K562 (cell line): ENCODE measurements around the gene SERPIND1. TPM values are rescaled to one million over a fixed set of nuclear protein-coding genes. Genes with fewer than 3 reads are reported as not detected.

Experiments used
- ARNT ChIP-seq, 2 experiments: fragments of 450-650 bp; IDR thresholded peaks; 2 replicates each; pipeline ENCODE4 v1.6.1; 2016; ENCODE audit warnings: mild to moderate bottlenecking in 1 of 2
- FOXK2 ChIP-seq, 2 experiments: fragments of 450-650 bp; IDR thresholded peaks in 1 of 2; conservative IDR thresholded peaks in 1 of 2; 2 replicates each; pipeline ENCODE4 v1.6.1; 2016; ENCODE audit warnings: low read depth in 2 of 2, mild to moderate bottlenecking in 1 of 2
- GABPB2 ChIP-seq: fragments of 250-450 bp; sonication (Bioruptor Pico); conservative IDR thresholded peaks from 2 replicates; pipeline ENCODE4 v1.5.1; 2021; ENCODE audit warnings: mild to moderate bottlenecking
- HDAC6 ChIP-seq: IDR thresholded peaks from 2 replicates; pipeline ENCODE4 v1.6.1; 2012; ENCODE audit warnings: low read depth, mild to moderate bottlenecking, control low read depth, inconsistent platforms, low read length, moderate library complexity
- HMG20A ChIP-seq: fragments of 450-650 bp; formaldehyde crosslinking; conservative IDR thresholded peaks from 2 replicates; pipeline ENCODE4 v1.4.0; 2020; ENCODE audit warnings: mild to moderate bottlenecking, mixed read lengths
- KAT8 ChIP-seq: fragments of 450-650 bp; IDR thresholded peaks from 2 replicates; pipeline ENCODE4 v1.6.1; 2016; ENCODE audit warnings: low read depth, mild to moderate bottlenecking
- PHB ChIP-seq: fragments of 250-450 bp; sonication (Bioruptor Pico); IDR thresholded peaks from 2 replicates; pipeline ENCODE4 v1.5.0; 2021
- RUNX1 ChIP-seq: sonication (generic); IDR thresholded peaks from 2 replicates; pipeline ENCODE4 v1.6.1; 2016; ENCODE audit warnings: antibody characterized with exemption, low read depth
- SMAD3 ChIP-seq: fragments of 450-650 bp; formaldehyde crosslinking; conservative IDR thresholded peaks from 2 replicates; pipeline ENCODE4 v1.4.0; 2020; ENCODE audit warnings: mild to moderate bottlenecking
- ZNF699 ChIP-seq: fragments of 250-450 bp; sonication (Bioruptor Pico); IDR thresholded peaks from 2 replicates; pipeline ENCODE4 v1.8.0; 2021; ENCODE audit warnings: mild to moderate bottlenecking, moderate library complexity; ENCODE audit not compliant: insufficient replicate concordance
- ZNF830 ChIP-seq: fragments of 250-450 bp; sonication (Bioruptor Pico); IDR thresholded peaks from 2 replicates; pipeline ENCODE4 v1.5.0; 2021; ENCODE audit warnings: mild to moderate bottlenecking
- ZSCAN29 ChIP-seq: fragments of 450-650 bp; IDR thresholded peaks from 2 replicates; pipeline ENCODE4 v1.6.1; 2017
- polyA plus RNA-seq, 8 experiments: library from polyadenylated mRNA; depleted of rRNA in 4 of 8; stranded (reverse) in 5 of 8; unstranded in 3 of 8; fragments of >200 nt; fragmentation: Nextera tagmentation in 2 of 8; fragmentation: Illumina TruSeq in 1 of 8; extraction: Ambion mirVana in 2 of 8; extraction: Trizol in 1 of 8; gene quantifications; 2 replicates each; pipeline versions ENCODE4 v1.2.1 to v1.2.3, GENCODE V29; 2011 to 2014; ENCODE audit warnings: inconsistent platforms in 1 of 8, missing spikeins in 1 of 8
- total RNA-seq, 7 experiments: library from RNA; depleted of rRNA in 6 of 7; stranded (reverse); fragments of >200 nt in 6 of 7; fragmentation: Illumina TruSeq in 2 of 7; extraction: Trizol in 2 of 7; gene quantifications; 2 replicates each; pipeline versions ENCODE4 v1.2.1 to v1.2.3, GENCODE V29; 2011 to 2021; ENCODE audit warnings: low replicate concordance in 1 of 7
- TF ChIP-seq, protein P1 (sequence below): fragments of 250-450 bp; sonication (Bioruptor Pico); IDR thresholded peaks from 2 replicates; pipeline ENCODE4 v1.9.0; 2021; ENCODE audit warnings: mild to moderate bottlenecking, inconsistent platforms
- TF ChIP-seq, protein P2 (sequence below): sonication (generic); formaldehyde crosslinking; IDR thresholded peaks from 2 replicates; pipeline ENCODE4 v1.8.1; 2023; ENCODE audit warnings: mild to moderate bottlenecking, missing genetic modification reagents
- TF ChIP-seq, protein P3 (sequence below), 3 experiments: fragments of 200-800 bp in 1 of 3; sonication (Bioruptor generic) in 1 of 3; sonication (generic) in 1 of 3; formaldehyde crosslinking in 1 of 3; IDR thresholded peaks; 2 replicates each; pipeline versions ENCODE4 v1.6.1 to v1.8.0; 2016 to 2022; ENCODE audit warnings: mild to moderate bottlenecking in 2 of 3, missing compliant biosample characterization in 2 of 3, missing genetic modification characterization in 2 of 3, missing genetic modification reagents in 1 of 3
- TF ChIP-seq, protein P4 (sequence below): fragments of 450-650 bp; IDR thresholded peaks from 2 replicates; pipeline ENCODE4 v1.6.1; 2017; ENCODE audit warnings: mild to moderate bottlenecking, moderate library complexity
- TF ChIP-seq, protein P5 (sequence below), 2 experiments: fragments of 450-650 bp; conservative IDR thresholded peaks; 2 replicates each; pipeline ENCODE4 v1.6.1; 2017; ENCODE audit warnings: mild to moderate bottlenecking in 2 of 2, moderate library complexity in 2 of 2

SERPIND1 gene
- total and polyA plus RNA-seq, 9 of the 15 experiments (the other 6 are each of a cell fraction or from before 2014, with no cell fraction given), result 0.04 to 0.11 (median 0.09) TPM; not detected in 6

DNA sequence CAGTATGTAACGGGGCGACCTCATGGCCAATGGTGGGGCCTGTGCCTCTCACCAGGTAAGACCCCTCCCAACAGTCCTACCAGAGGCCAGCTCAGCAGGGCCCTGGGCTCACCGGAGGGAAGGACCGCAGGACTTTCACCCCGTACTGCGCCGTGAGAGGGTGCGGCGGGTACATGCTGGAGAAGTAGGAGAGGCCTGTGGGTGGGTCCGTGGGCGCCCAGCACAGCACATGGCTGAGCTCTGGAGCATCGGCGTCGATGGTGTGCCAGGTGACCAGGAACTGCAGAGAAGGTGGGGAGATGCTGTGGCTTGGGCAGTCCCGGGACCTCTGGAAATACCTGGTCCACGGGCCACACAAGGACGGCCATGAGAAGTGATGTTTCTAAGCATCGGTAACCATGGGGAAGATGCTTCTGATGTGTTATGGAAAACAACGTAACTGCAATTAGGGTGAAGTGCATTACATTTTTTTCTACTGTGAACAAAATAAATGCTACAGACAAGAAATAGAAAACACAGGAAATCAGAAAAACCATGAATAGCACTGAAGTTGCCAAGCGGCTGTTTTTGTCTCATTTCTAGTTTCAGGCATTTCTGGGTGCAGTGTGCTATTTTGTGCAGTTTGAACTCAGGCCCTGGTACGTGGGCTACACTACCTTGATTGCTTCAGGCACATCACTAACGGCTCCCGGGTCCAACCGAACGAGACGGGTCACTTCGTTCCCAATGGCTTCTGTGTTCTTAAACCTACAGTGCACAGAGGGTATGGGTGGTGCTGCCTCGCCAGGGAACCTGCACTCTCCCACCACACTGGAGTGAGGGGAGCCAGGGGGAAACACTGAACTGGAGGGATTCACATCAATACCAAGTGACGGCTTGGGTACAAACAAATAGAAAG lies 46.5 kb upstream of the SERPIND1 start (continued):
- TF ChIP-seq, protein P1, sequence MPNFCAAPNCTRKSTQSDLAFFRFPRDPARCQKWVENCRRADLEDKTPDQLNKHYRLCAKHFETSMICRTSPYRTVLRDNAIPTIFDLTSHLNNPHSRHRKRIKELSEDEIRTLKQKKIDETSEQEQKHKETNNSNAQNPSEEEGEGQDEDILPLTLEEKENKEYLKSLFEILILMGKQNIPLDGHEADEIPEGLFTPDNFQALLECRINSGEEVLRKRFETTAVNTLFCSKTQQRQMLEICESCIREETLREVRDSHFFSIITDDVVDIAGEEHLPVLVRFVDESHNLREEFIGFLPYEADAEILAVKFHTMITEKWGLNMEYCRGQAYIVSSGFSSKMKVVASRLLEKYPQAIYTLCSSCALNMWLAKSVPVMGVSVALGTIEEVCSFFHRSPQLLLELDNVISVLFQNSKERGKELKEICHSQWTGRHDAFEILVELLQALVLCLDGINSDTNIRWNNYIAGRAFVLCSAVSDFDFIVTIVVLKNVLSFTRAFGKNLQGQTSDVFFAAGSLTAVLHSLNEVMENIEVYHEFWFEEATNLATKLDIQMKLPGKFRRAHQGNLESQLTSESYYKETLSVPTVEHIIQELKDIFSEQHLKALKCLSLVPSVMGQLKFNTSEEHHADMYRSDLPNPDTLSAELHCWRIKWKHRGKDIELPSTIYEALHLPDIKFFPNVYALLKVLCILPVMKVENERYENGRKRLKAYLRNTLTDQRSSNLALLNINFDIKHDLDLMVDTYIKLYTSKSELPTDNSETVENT (CRISPR knock-in tag), result 0 out of 2 replicates have a peak, but pooled peaks have one; percentile 17
- TF ChIP-seq ZNF699 (CRISPR knock-in tag), result no peak
- TF ChIP-seq, protein P2, sequence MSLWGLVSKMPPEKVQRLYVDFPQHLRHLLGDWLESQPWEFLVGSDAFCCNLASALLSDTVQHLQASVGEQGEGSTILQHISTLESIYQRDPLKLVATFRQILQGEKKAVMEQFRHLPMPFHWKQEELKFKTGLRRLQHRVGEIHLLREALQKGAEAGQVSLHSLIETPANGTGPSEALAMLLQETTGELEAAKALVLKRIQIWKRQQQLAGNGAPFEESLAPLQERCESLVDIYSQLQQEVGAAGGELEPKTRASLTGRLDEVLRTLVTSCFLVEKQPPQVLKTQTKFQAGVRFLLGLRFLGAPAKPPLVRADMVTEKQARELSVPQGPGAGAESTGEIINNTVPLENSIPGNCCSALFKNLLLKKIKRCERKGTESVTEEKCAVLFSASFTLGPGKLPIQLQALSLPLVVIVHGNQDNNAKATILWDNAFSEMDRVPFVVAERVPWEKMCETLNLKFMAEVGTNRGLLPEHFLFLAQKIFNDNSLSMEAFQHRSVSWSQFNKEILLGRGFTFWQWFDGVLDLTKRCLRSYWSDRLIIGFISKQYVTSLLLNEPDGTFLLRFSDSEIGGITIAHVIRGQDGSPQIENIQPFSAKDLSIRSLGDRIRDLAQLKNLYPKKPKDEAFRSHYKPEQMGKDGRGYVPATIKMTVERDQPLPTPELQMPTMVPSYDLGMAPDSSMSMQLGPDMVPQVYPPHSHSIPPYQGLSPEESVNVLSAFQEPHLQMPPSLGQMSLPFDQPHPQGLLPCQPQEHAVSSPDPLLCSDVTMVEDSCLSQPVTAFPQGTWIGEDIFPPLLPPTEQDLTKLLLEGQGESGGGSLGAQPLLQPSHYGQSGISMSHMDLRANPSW (CRISPR knock-in tag), result 0 out of 2 replicates have a peak, but pooled peaks have one; percentile 51
- no peak for TF ChIP-seq HMG20A (CRISPR knock-in tag)
- TF ChIP-seq, protein P3, sequence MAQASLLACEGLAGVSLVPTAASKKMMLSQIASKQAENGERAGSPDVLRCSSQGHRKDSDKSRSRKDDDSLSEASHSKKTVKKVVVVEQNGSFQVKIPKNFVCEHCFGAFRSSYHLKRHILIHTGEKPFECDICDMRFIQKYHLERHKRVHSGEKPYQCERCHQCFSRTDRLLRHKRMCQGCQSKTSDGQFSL (CRISPR knock-in tag; IDR thresholded peaks at IDR 0.05), result no peak
- TF ChIP-seq, protein P3 (tag; IDR thresholded peaks at IDR 0.05), result no peak
- no peak for TF ChIP-seq RUNX1
- TF ChIP-seq FOXK2 (conservative IDR thresholded peaks at IDR 0.05 in 1 of 2, IDR thresholded peaks at IDR 0.05 in 1 of 2; ENCODE audit: low read depth in 2 of 2), result no peak
- TF ChIP-seq PHB (CRISPR knock-in tag), result no peak
- TF ChIP-seq, protein P4, sequence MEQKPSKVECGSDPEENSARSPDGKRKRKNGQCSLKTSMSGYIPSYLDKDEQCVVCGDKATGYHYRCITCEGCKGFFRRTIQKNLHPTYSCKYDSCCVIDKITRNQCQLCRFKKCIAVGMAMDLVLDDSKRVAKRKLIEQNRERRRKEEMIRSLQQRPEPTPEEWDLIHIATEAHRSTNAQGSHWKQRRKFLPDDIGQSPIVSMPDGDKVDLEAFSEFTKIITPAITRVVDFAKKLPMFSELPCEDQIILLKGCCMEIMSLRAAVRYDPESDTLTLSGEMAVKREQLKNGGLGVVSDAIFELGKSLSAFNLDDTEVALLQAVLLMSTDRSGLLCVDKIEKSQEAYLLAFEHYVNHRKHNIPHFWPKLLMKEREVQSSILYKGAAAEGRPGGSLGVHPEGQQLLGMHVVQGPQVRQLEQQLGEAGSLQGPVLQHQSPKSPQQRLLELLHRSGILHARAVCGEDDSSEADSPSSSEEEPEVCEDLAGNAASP, result no peak
- TF ChIP-seq ZNF830 (CRISPR knock-in tag), result no peak
- TF ChIP-seq, protein P5, sequence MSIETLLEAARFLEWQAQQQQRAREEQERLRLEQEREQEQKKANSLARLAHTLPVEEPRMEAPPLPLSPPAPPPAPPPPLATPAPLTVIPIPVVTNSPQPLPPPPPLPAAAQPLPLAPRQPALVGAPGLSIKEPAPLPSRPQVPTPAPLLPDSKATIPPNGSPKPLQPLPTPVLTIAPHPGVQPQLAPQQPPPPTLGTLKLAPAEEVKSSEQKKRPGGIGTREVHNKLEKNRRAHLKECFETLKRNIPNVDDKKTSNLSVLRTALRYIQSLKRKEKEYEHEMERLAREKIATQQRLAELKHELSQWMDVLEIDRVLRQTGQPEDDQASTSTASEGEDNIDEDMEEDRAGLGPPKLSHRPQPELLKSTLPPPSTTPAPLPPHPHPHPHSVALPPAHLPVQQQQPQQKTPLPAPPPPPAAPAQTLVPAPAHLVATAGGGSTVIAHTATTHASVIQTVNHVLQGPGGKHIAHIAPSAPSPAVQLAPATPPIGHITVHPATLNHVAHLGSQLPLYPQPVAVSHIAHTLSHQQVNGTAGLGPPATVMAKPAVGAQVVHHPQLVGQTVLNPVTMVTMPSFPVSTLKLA (conservative IDR thresholded peaks at IDR 0.05), result no peak
- TF ChIP-seq KAT8, result no peak
- no peak for TF ChIP-seq GABPB2 (CRISPR knock-in tag)
- no peak for TF ChIP-seq ZSCAN29
- TF ChIP-seq ARNT (IDR thresholded peaks at IDR 0.05), result no peak
- TF ChIP-seq SMAD3 (CRISPR knock-in tag), result no peak
- TF ChIP-seq HDAC6, result 0 out of 2 replicates have a peak, but pooled peaks have one; percentile 20
